GM10248 (cell line): Measurements from ENCODE around the gene SLC22A6.

ENCODE experiments used
- CTCF ChIA-PET: fragments of 300-600 bp; sonication (Branson Sonifier 250); formaldehyde crosslinking; extraction: SDS; loops from one replicate; lab custom pipeline; 2021; ENCODE audit warnings: antibody characterized with exemption; lab: Yijun Ruan, JAX
- POLR2A ChIA-PET: fragments of 350-650 bp; sonication (Branson Sonifier 250); formaldehyde crosslinking; extraction: SDS; loops from one replicate; lab custom pipeline; 2020; ENCODE audit warnings: antibody characterized with exemption; lab: Yijun Ruan, JAX
- DNase-seq: peaks from one replicate; pipeline ENCODE4 v3.0.0; 2012; ENCODE audit errors: extremely low spot score
- CTCF ChIP-seq: IDR thresholded peaks from 2 replicates; pipeline ENCODE4 v1.5.1; 2012; ENCODE audit warnings: mild to moderate bottlenecking, low read depth; ENCODE audit errors: extremely low read depth, missing control alignments, control extremely low read depth

Gene SLC22A6

GRCh38 chr11:63010934-63011439, 26.2 kb upstream of the SLC22A6 start:
- POLR2A ChIA-PET, result no interaction called here
- TF ChIP-seq CTCF, result no peak
- no peak for DNase-seq
- CTCF ChIA-PET, result interaction anchor here (1.5 to 2.6 kb wide), 3 partner anchors 12 to 104 kb away, joined by 3 to 10 read pairs (median 3); no protein-coding TSS in a partner anchor

- no peak for DNase-seq
- ChIA-PET CTCF (interaction anchor here (2.1 to 2.4 kb wide), 2 partner anchors 16 to 102 kb away, joined by 8 to 10 read pairs; no protein-coding TSS in a partner anchor), POLR2A (no interaction called here)
Measured at GRCh38 chr11:63007920-63008319, 23.2 kb upstream of the SLC22A6 start.

DNA sequence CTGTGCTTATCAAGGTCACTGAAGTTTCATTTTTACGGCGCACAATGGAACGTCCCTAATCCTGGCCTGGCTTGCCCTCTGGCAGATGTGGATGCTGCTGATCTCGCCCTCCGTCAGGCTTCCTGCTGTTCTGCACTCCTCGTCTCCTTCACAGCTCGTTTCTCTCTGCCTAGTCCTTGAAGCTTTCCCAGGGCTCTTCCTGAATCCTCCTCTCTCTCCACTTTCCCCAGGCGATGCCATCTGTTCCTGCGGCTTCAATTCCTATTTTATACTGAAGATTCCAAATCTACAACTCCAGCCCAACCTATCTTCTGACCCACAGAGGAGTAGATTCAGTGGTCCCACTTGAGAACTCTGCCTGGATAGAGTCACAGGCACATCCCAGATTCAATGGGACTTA, 16.7 kb upstream of the SLC22A6 start:
- CTCF ChIA-PET, result interaction anchor here (1.2 kb wide), 1 partner anchor 22 kb away, joined by 3 read pairs; no protein-coding TSS in a partner anchor
- POLR2A ChIA-PET, result no interaction called here
- TF ChIP-seq CTCF, result no peak
- no peak for DNase-seq

More at GRCh38 chr11:63007920-63008319, 23.2 kb upstream of the SLC22A6 start:
- TF ChIP-seq CTCF, result no peak

- CTCF ChIA-PET, result interaction anchor here (1.0 to 3.0 kb wide), 3 partner anchors 23 to 93 kb away, joined by 3 to 11 read pairs (median 5); no protein-coding TSS in a partner anchor
- POLR2A ChIA-PET, result no interaction called here
- no peak for DNase-seq
- no peak for TF ChIP-seq CTCF
Measured at GRCh38 chr11:62999649-63000048, 14.9 kb upstream of the SLC22A6 start.

GRCh38 chr11:62999156-62999555, 14.4 kb upstream of the SLC22A6 start:
- ChIA-PET POLR2A (no interaction called here), CTCF (interaction anchor here (1.0 to 3.0 kb wide), 3 partner anchors 23 to 92 kb away, joined by 3 to 11 read pairs (median 5); no protein-coding TSS in a partner anchor)
- DNase-seq, result no peak
- no peak for TF ChIP-seq CTCF

DNA sequence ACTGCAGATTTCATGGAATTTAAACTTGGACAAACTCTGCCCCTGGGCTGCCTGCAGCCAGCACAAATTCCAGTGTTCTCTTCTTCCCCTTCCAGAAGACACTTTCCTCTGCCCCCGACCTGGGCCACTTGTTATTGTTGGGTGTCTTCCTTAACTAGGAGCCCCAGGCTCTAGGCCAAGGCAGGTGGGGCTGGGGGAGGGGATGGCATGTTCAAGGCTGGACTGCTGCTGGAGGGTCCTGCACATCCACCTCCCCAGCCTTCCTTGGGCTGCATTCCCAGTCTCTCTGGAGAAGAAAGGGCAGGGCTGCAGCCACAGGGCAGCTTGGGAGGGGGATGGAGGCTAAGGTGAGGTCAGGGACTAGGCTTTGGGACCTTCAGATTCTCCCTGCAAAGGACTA, 11.5 kb upstream of the SLC22A6 start:
- DNase-seq, result no peak
- no peak for TF ChIP-seq CTCF
- ChIA-PET CTCF (interaction anchor here (1.2 kb wide), 1 partner anchor 90 kb away, joined by 4 read pairs; no protein-coding TSS in a partner anchor), POLR2A (no interaction called here)

DNA sequence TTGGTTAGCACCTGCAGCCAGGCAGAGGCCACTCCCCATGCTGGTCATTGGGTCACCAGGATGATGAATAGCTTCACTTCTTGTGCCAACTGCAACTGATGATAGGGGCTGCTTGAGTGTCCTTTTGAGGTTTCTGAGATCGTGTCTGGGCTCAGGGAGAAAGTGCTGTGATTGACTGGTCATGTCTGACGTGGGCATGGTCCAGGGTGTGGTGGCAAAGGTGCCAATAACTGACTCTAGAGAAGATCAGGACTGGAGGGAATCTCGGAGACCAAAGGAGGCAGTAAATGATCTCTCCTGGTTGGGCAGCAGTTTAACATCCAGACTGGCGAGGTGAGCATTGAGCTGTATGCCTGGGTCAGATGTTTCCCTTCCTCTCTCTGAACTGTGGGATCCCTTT, 10.0 kb upstream of the SLC22A6 start:
- no peak for TF ChIP-seq CTCF
- no peak for DNase-seq
- POLR2A ChIA-PET, result no interaction called here
- CTCF ChIA-PET, result interaction anchor here (1.1 to 2.3 kb wide), 4 partner anchors 15 to 29 kb away, joined by 3 to 7 read pairs (median 4); no protein-coding TSS in a partner anchor
